K562 (cell line): ENCODE data around the gene CHMP5.

ENCODE experiments used
- CEBPZ ChIP-seq: fragments of 150-350 bp; IDR thresholded peaks from 2 replicates; pipeline ENCODE4 v1.6.1; 2014; ENCODE audit warnings: low read depth, mild to moderate bottlenecking, low read length, borderline replicate concordance
- CTCF ChIP-seq, 3 experiments: IDR thresholded peaks in 2 of 3; conservative IDR thresholded peaks in 1 of 3; 2 replicates each; pipeline ENCODE4 v1.5.1; 2011 to 2012; ENCODE audit warnings: low read length in 3 of 3, mild to moderate bottlenecking in 3 of 3, control low read depth in 2 of 3, improper control_type of control experiment in 1 of 3, inconsistent platforms in 1 of 3, low read depth in 1 of 3, mixed read lengths in 1 of 3, moderate library complexity in 1 of 3; ENCODE audit not compliant: insufficient read depth in 2 of 3
- FIP1L1 ChIP-seq: fragments of 200-400 bp; formaldehyde crosslinking; IDR thresholded peaks from 2 replicates; pipeline ENCODE4 v1.6.1; 2018; ENCODE audit warnings: mild to moderate bottlenecking, low read depth, low read length; ENCODE audit not compliant: poor library complexity, severe bottlenecking
- HCFC1 ChIP-seq: IDR thresholded peaks from 2 replicates; pipeline ENCODE4 v1.6.1; 2012; ENCODE audit warnings: low read depth, low read length, improper control_type of control experiment
- LEF1 ChIP-seq: fragments of 450-650 bp; IDR thresholded peaks from 2 replicates; pipeline ENCODE4 v1.6.1; 2016; ENCODE audit warnings: mild to moderate bottlenecking
- RCOR1 ChIP-seq, 2 experiments: IDR thresholded peaks; 2 replicates each; pipeline ENCODE4 v1.6.1; 2012; ENCODE audit warnings: low read depth in 2 of 2, low read length in 2 of 2, borderline replicate concordance in 1 of 2, improper control_type of control experiment in 1 of 2
- TAF1 ChIP-seq: IDR thresholded peaks from 2 replicates; pipeline ENCODE4 v1.6.1; 2011; ENCODE audit warnings: mild to moderate bottlenecking, low read length, moderate library complexity; ENCODE audit not compliant: insufficient read depth, control insufficient read depth, severe bottlenecking; ENCODE audit errors: extremely low read depth
- TAF9B ChIP-seq: fragments of 450-650 bp; IDR thresholded peaks from 2 replicates; pipeline ENCODE4 v1.6.1; 2018; ENCODE audit warnings: mild to moderate bottlenecking; ENCODE audit not compliant: partially characterized antibody
- TOE1 ChIP-seq, 2 experiments: fragments of 450-650 bp in 1 of 2; sonication (generic) in 1 of 2; formaldehyde crosslinking in 1 of 2; IDR thresholded peaks; 2 replicates each; pipeline versions ENCODE4 v1.7.1 to v1.8.0; 2016 to 2022; ENCODE audit warnings: borderline replicate concordance in 2 of 2, mild to moderate bottlenecking in 2 of 2, antibody characterized with exemption in 1 of 2, inconsistent platforms in 1 of 2, low read depth in 1 of 2, missing genetic modification reagents in 1 of 2, moderate library complexity in 1 of 2
- ZNF707 ChIP-seq: fragments of 250-450 bp; sonication (Bioruptor Pico); conservative IDR thresholded peaks from 2 replicates; pipeline ENCODE4 v1.8.0; 2022; ENCODE audit warnings: inconsistent platforms, mild to moderate bottlenecking, moderate library complexity

DNA sequence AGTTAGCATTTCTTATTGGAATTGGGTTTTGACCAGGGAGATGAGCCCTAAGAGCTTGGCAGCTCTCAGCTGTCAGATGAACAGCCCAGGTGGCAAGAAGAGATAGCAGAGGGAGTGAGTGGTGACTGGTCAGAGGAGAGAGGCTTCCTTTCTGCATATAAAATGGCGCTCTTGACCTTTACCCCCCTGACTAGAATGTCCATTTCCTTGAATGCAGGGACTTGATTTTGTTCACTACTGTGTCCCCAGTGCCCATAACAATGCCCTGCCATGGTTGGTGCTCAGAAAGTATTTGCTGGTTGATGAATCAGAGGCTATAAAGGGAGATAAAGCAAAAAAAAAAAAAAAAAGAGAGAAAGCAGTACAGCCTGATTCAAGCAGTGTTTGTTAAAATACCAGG lies 7.2 kb downstream of the CHMP5 start:
- no peak for TF ChIP-seq ZNF707 (CRISPR knock-in tag)
- TF ChIP-seq CTCF (IDR thresholded peaks at IDR 0.05 in 2 of 3, conservative IDR thresholded peaks at IDR 0.05 in 1 of 3; ENCODE audit: insufficient read depth in 2 of 3, low read depth in 1 of 3, low read length in 3 of 3) = no peak
- no peak for TF ChIP-seq FIP1L1
- TF ChIP-seq RCOR1 (IDR thresholded peaks at IDR 0.05; ENCODE audit: borderline replicate concordance in 1 of 2, low read depth in 2 of 2, low read length in 2 of 2) = no peak
- TF ChIP-seq TAF9B = no peak
- TF ChIP-seq LEF1 = no peak
- no peak for TF ChIP-seq TOE1 (IDR thresholded peaks at IDR 0.05; ENCODE audit: borderline replicate concordance)
- no peak for TF ChIP-seq TOE1 (CRISPR knock-in tag; IDR thresholded peaks at IDR 0.05; ENCODE audit: borderline replicate concordance, low read depth)
- TF ChIP-seq CEBPZ = no peak
- TF ChIP-seq HCFC1 = no peak
- no peak for TF ChIP-seq TAF1
